Measurements from ENCODE around the gene MAST1. TPM values are rescaled to one million over a fixed set of nuclear protein-coding genes. Genes with fewer than 3 reads are reported as not detected.
"Not testable (repeated sequence)": the region's sequence is repeated elsewhere in the genome, so short reads cannot be mapped to it uniquely, and the experiment has no call there.

The MAST1 gene
- total RNA-seq, 1 donor, result under 0.01 TPM

GRCh38 chr19:12801466-12802266, 36.6 kb upstream of the MAST1 start, which contains the start of the genes PRDX2 and THSD8:
PRDX2 (minus strand) TSS chr19:12801800; CDS start chr19:12801261, 539 bp downstream.
THSD8 (plus strand) TSS chr19:12802069; CDS start chr19:12802072, 3 bp downstream.
- TF ChIP-seq CTCF (IDR thresholded peaks at IDR 0.05; ENCODE audit: insufficient read depth, low read length), result no peak
- peak within 1 kb of the TSS; percentile 94 for H3K4me3 ChIP-seq (ENCODE audit: low read depth, low read length)

GRCh38 chr19:12802267-12803106, 35.8 kb upstream of the MAST1 start:
- H3K4me3 ChIP-seq (ENCODE audit: low read depth, low read length), result peak overlapping the region; percentile 94

More at GRCh38 chr19:12801466-12802266, 36.6 kb upstream of the MAST1 start, which contains the start of the genes PRDX2 and THSD8:
- DNase-seq (ENCODE audit: low read depth), result peak; percentile 65

GRCh38 chr19:12804051-12804450, 34.3 kb upstream of the MAST1 start:
- no peak for TF ChIP-seq CTCF (IDR thresholded peaks at IDR 0.05; ENCODE audit: insufficient read depth, low read length)
- no peak for DNase-seq (ENCODE audit: low read depth)
- H3K4me3 ChIP-seq (ENCODE audit: low read depth, low read length), result no peak overlapping the region

More at GRCh38 chr19:12802267-12803106, 35.8 kb upstream of the MAST1 start:
- TF ChIP-seq CTCF (IDR thresholded peaks at IDR 0.05; ENCODE audit: insufficient read depth, low read length), result peak; percentile 18
- DNase-seq (ENCODE audit: low read depth), result no peak

GRCh38 chr19:12806242-12807081, 31.9 kb upstream of the MAST1 start, which contains the start of gene RNASEH2A:
RNASEH2A (plus strand) TSS chr19:12806584; CDS start chr19:12806674, 90 bp downstream.
- DNase-seq (ENCODE audit: low read depth), result peak; percentile 89
- TF ChIP-seq CTCF (IDR thresholded peaks at IDR 0.05; ENCODE audit: insufficient read depth, low read length), result no peak
- H3K4me3 ChIP-seq (ENCODE audit: low read depth, low read length), result peak within 1 kb of the TSS; percentile 85

GRCh38 chr19:12815088-12815487, 23.2 kb upstream of the MAST1 start:
- no peak for DNase-seq (ENCODE audit: low read depth)
- no peak for TF ChIP-seq CTCF (IDR thresholded peaks at IDR 0.05; ENCODE audit: insufficient read depth, low read length)
- H3K4me3 ChIP-seq (ENCODE audit: low read depth, low read length), result no peak overlapping the region

GRCh38 chr19:12817188-12817587, 21.1 kb upstream of the MAST1 start:
- not testable (repeated sequence) for DNase-seq (ENCODE audit: low read depth)

GRCh38 chr19:12817810-12818209, 20.5 kb upstream of the MAST1 start:
- DNase-seq (ENCODE audit: low read depth); H3K4me3 ChIP-seq (ENCODE audit: low read depth, low read length): not testable (repeated sequence)

More at GRCh38 chr19:12817188-12817587, 21.1 kb upstream of the MAST1 start:
- H3K4me3 ChIP-seq (ENCODE audit: low read depth, low read length), result not testable (repeated sequence)

Measured in fibroblast of the aortic adventitia (primary cell).